Skin epidermis (tissue), 12 donors: ENCODE data around the gene RAPSN.
A peak's percentile ranks its signal among the peaks of the same experiment; 100 is the strongest.

Experiments
- H3K27ac ChIP-seq, 21 experiments: fragments of 200-600 bp; sonication (generic) in 11 of 21; one replicate each; pipeline ENCODE4 v1.5.0; 2020; ENCODE audit warnings: mild to moderate bottlenecking in 3 of 21, inconsistent platforms in 2 of 21, moderate library complexity in 2 of 21
- H3K4me3 ChIP-seq, 7 experiments: fragments of 200-600 bp; sonication (generic) in 2 of 7; one replicate each; pipeline ENCODE4 v1.5.0; 2020; ENCODE audit warnings: inconsistent platforms in 2 of 7, mild to moderate bottlenecking in 2 of 7, moderate library complexity in 1 of 7

The RAPSN gene

GRCh38 chr11:47394322-47395222, 54.4 kb downstream of the RAPSN start:
- Histone ChIP-seq H3K4me3 (peak overlapping the region in 5 of 7 experiments; percentile 11 to 28 (median 17)), H3K27ac (peak overlapping the region; percentile 85 to 100 (median 94))

- Histone ChIP-seq H3K4me3 (peak overlapping the region in 2 of 7 experiments; percentile 12 to 14), H3K27ac (peak overlapping the region; percentile 85 to 100 (median 94))
Observed at GRCh38 chr11:47394050-47394321, 55.0 kb downstream of the RAPSN start.

GRCh38 chr11:47393163-47394049, 55.5 kb downstream of the RAPSN start:
- H3K4me3 ChIP-seq: peak overlapping the region in 1 of 7 experiments; percentile 14
- peak overlapping the region in 20 of 21 experiments; percentile 85 to 100 (median 94) for H3K27ac ChIP-seq

GRCh38 chr11:47392546-47393162, 56.3 kb downstream of the RAPSN start:
- Histone ChIP-seq H3K4me3 (no peak overlapping the region), H3K27ac (peak overlapping the region in 20 of 21 experiments; percentile 31 to 100 (median 94))

GRCh38 chr11:47391711-47392432, 57.1 kb downstream of the RAPSN start:
- Histone ChIP-seq H3K4me3 (no peak overlapping the region), H3K27ac (peak overlapping the region in 18 of 21 experiments; percentile 66 to 100 (median 94))

- Histone ChIP-seq H3K27ac (peak overlapping the region; percentile 0 to 100 (median 93)), H3K4me3 (no peak overlapping the region)
Observed at GRCh38 chr11:47391077-47391583, 57.8 kb downstream of the RAPSN start.

GRCh38 chr11:47390422-47390760, 58.5 kb downstream of the RAPSN start:
- Histone ChIP-seq H3K4me3 (no peak overlapping the region), H3K27ac (peak overlapping the region; percentile 0 to 100 (median 93))

GRCh38 chr11:47389577-47390421, 59.1 kb downstream of the RAPSN start:
- no peak overlapping the region for H3K4me3 ChIP-seq
- H3K27ac ChIP-seq: peak overlapping the region in 20 of 21 experiments; percentile 65 to 100 (median 93)

- no peak overlapping the region for H3K4me3 ChIP-seq
- peak overlapping the region in 20 of 21 experiments; percentile 55 to 98 (median 89) for H3K27ac ChIP-seq
Observed at GRCh38 chr11:47388697-47389576, 60.0 kb downstream of the RAPSN start.

- H3K27ac ChIP-seq: peak overlapping the region in 20 of 21 experiments; percentile 0 to 98 (median 89)
- H3K4me3 ChIP-seq: no peak overlapping the region
Observed at GRCh38 chr11:47387944-47388696, 60.8 kb downstream of the RAPSN start.
